ENCODE measurements around the gene PLEKHG2.
"Not testable (repeated sequence)": the region's sequence is repeated elsewhere in the genome, so short reads cannot be mapped to it uniquely, and the experiment has no call there.

The PLEKHG2 gene

GRCh38 chr19:39412100-39412866 is at the start of gene PLEKHG2:
Gene PLEKHG2, plus strand, starts transcription at chr19:39412669. Its CDS starts 1,418 bp downstream, at chr19:39414087.
- DNase-seq, result peak; percentile 99

GRCh38 chr19:39362682-39363657 is 49.5 kb upstream of the PLEKHG2 start:
- DNase-seq, result no peak

- no peak for DNase-seq
Measured at GRCh38 chr19:39363901-39364457, 48.5 kb upstream of the PLEKHG2 start.

GRCh38 chr19:39365531-39365930 is 46.9 kb upstream of the PLEKHG2 start:
- DNase-seq, result no peak

GRCh38 chr19:39369200-39369599 is 43.3 kb upstream of the PLEKHG2 start:
- DNase-seq, result no peak

- DNase-seq, result no peak
Measured at GRCh38 chr19:39370735-39371134, 41.7 kb upstream of the PLEKHG2 start.

- DNase-seq, result no peak
Measured at GRCh38 chr19:39372047-39372802, 40.2 kb upstream of the PLEKHG2 start.

- no peak for DNase-seq
Measured at GRCh38 chr19:39372941-39373340, 39.5 kb upstream of the PLEKHG2 start.

GRCh38 chr19:39375929-39376328 is 36.5 kb upstream of the PLEKHG2 start:
- no peak for DNase-seq

- DNase-seq, result no peak
Measured at GRCh38 chr19:39377373-39378362, 34.8 kb upstream of the PLEKHG2 start.

- DNase-seq, result not testable (repeated sequence)
Measured at GRCh38 chr19:39379366-39379765, 33.1 kb upstream of the PLEKHG2 start.

GRCh38 chr19:39379865-39380396 is 32.5 kb upstream of the PLEKHG2 start:
- no peak for DNase-seq

GRCh38 chr19:39380521-39381502 is 31.7 kb upstream of the PLEKHG2 start:
- DNase-seq, result no peak

GRCh38 chr19:39381910-39382611 is 30.4 kb upstream of the PLEKHG2 start:
- DNase-seq, result no peak

GRCh38 chr19:39382991-39383828 is 29.3 kb upstream of the PLEKHG2 start:
- DNase-seq, result no peak

GRCh38 chr19:39384839-39385568 is 27.5 kb upstream of the PLEKHG2 start:
- no peak for DNase-seq

GRCh38 chr19:39385629-39386411 is 26.6 kb upstream of the PLEKHG2 start:
- no peak for DNase-seq
